Fibroblast of lung (primary cell): ENCODE results near the gene TNNT3. TPM values are rescaled to one million over a fixed set of nuclear protein-coding genes. Genes with fewer than 3 reads are reported as not detected.

Experiments
- DNase-seq, 2 donors: peaks; one replicate each; pipeline versions ENCODE4 v3.0.0 to v3.0.0-alpha.2; 2010; ENCODE audit warnings: low read depth in 2 of 2
- H2AFZ ChIP-seq: 2 replicates; pipeline ENCODE4 v1.5.1; 2012; ENCODE audit warnings: low read length, control low read depth, inconsistent platforms
- H3K27ac ChIP-seq: 2 replicates; pipeline ENCODE4 v1.5.1; 2011; ENCODE audit warnings: low read length, control low read depth; ENCODE audit not compliant: insufficient read depth
- H3K27me3 ChIP-seq: 2 replicates; pipeline ENCODE4 v1.5.1; 2011; ENCODE audit warnings: mild to moderate bottlenecking, low read length; ENCODE audit not compliant: control insufficient read depth, insufficient read depth
- H3K36me3 ChIP-seq: 2 replicates; pipeline ENCODE4 v1.5.1; 2011; ENCODE audit warnings: low read length; ENCODE audit not compliant: control insufficient read depth, insufficient read depth
- H3K4me1 ChIP-seq: 2 replicates; pipeline ENCODE4 v1.5.1; 2011; ENCODE audit warnings: low read length; ENCODE audit not compliant: control insufficient read depth, insufficient read depth; ENCODE audit errors: extremely low read depth
- H3K4me2 ChIP-seq: 2 replicates; pipeline ENCODE4 v1.5.1; 2011; ENCODE audit warnings: low read length, control low read depth; ENCODE audit not compliant: insufficient read depth; ENCODE audit errors: extremely low read depth
- H3K4me3 ChIP-seq, 4 experiments: fragments of 200-600 bp in 1 of 4; sonication (generic) in 1 of 4; replicated peaks in 1 of 4; 2 replicates each; pipeline ENCODE4 v1.5.1; 2011 to 2016; ENCODE audit warnings: low read length in 4 of 4, low read depth in 3 of 4, mild to moderate bottlenecking in 3 of 4, control low read depth in 2 of 4, inconsistent platforms in 1 of 4, mixed read lengths in 1 of 4; ENCODE audit not compliant: insufficient read depth in 1 of 4; ENCODE audit errors: control extremely low read depth in 1 of 4
- H3K79me2 ChIP-seq: 2 replicates; pipeline ENCODE4 v1.5.1; 2012; ENCODE audit warnings: mild to moderate bottlenecking, low read length, inconsistent platforms; ENCODE audit not compliant: control insufficient read depth, insufficient read depth
- H3K9ac ChIP-seq: 2 replicates; pipeline ENCODE4 v1.5.1; 2011; ENCODE audit warnings: mild to moderate bottlenecking, low read length, control low read depth; ENCODE audit not compliant: insufficient read depth
- H3K9me3 ChIP-seq: 2 replicates; pipeline ENCODE4 v1.5.1; 2012; ENCODE audit warnings: low read depth, low read length; ENCODE audit not compliant: control insufficient read depth, insufficient read depth
- H4K20me1 ChIP-seq: 2 replicates; pipeline ENCODE4 v1.5.1; 2011; ENCODE audit warnings: low read length; ENCODE audit not compliant: control insufficient read depth, insufficient read depth; ENCODE audit errors: extremely low read depth
- CTCF ChIP-seq, 2 donors: IDR thresholded peaks in 1 of 2; conservative IDR thresholded peaks in 1 of 2; 1 replicate in 1 of 2; 2 replicates in 1 of 2; pipeline ENCODE4 v1.5.1; 2011 to 2012; ENCODE audit warnings: low read length in 2 of 2, control low read depth in 1 of 2, inconsistent platforms in 1 of 2, low read depth in 1 of 2, mild to moderate bottlenecking in 1 of 2
- EZH2 ChIP-seq: IDR thresholded peaks from 2 replicates; pipeline ENCODE4 v1.5.1; 2012; ENCODE audit warnings: low read length, control low read depth, mild to moderate bottlenecking; ENCODE audit errors: missing control alignments
- polyA plus RNA-seq, 2 donors: library from polyadenylated mRNA; depleted of rRNA in 1 of 2; stranded (reverse) in 1 of 2; unstranded in 1 of 2; fragments of >200 nt; gene quantifications; 2 replicates each; pipeline ENCODE4 v1.2.1, GENCODE V29; 2011 to 2012; ENCODE audit warnings: missing spikeins in 1 of 2
- total RNA-seq: library from RNA; depleted of rRNA; stranded (reverse); fragments of >200 nt; gene quantifications from 2 replicates; pipeline ENCODE4 v1.2.1, GENCODE V29; 2014

The TNNT3 gene
- total and polyA plus RNA-seq, 2 donors (not counting 1 experiment from before 2014, with no cell fraction given), result not detected

- Histone ChIP-seq H4K20me1 (no peaks in the 10 kb centered on the region), H3K4me2 (peak overlapping the region; percentile 78), H3K4me3 (peak overlapping the region in 1 of 4 experiments; percentile 14), H3K4me1 (no peaks in the 10 kb centered on the region), H3K9ac (no peak overlapping the region), H3K27ac (no peak overlapping the region), H2AFZ (peak overlapping the region; percentile 78), H3K9me3 (no peaks in the 10 kb centered on the region), H3K27me3 (peaks cover 2% of the 10 kb centered on the region), H3K36me3 (no peaks in the 10 kb centered on the region), H3K79me2 (no peaks in the 10 kb centered on the region)
- peak in 1 of 2 donors; percentile 19 for DNase-seq
- TF ChIP-seq EZH2 (no peak), CTCF (conservative IDR thresholded peaks at IDR 0.05 in 1 of 2, IDR thresholded peaks at IDR 0.05 in 1 of 2; ENCODE audit: low read depth in 1 of 2, low read length in 2 of 2) (no peak)
Observed at GRCh38 chr11:1908618-1909017, 10.9 kb upstream of the TNNT3 start.

- no peak overlapping the region for H2AFZ ChIP-seq
Observed at GRCh38 chr11:1909524-1909923, 10.0 kb upstream of the TNNT3 start.

GRCh38 chr11:1912289-1912878 lies 7.1 kb upstream of the TNNT3 start:
- Histone ChIP-seq H3K27me3 (no peaks in the 10 kb centered on the region), H3K27ac (no peak overlapping the region), H3K4me1 (no peaks in the 10 kb centered on the region), H3K9ac (no peak overlapping the region), H2AFZ (no peak overlapping the region), H3K4me3 (no peak overlapping the region), H3K9me3 (no peaks in the 10 kb centered on the region), H3K4me2 (no peak overlapping the region), H4K20me1 (no peaks in the 10 kb centered on the region), H3K79me2 (no peaks in the 10 kb centered on the region), H3K36me3 (no peaks in the 10 kb centered on the region)
- TF ChIP-seq CTCF (conservative IDR thresholded peaks at IDR 0.05 in 1 of 2, IDR thresholded peaks at IDR 0.05 in 1 of 2; ENCODE audit: low read depth in 1 of 2, low read length in 2 of 2), result no peak
- TF ChIP-seq EZH2, result no peak
- no peak for DNase-seq

More at GRCh38 chr11:1909524-1909923, 10.0 kb upstream of the TNNT3 start:
- no peaks in the 10 kb centered on the region for H4K20me1 ChIP-seq
- peaks cover 2% of the 10 kb centered on the region for H3K27me3 ChIP-seq
- H3K4me2 ChIP-seq, result no peak overlapping the region
- H3K9ac ChIP-seq, result no peak overlapping the region
- H3K79me2 ChIP-seq, result no peaks in the 10 kb centered on the region
- no peaks in the 10 kb centered on the region for H3K36me3 ChIP-seq
- no peaks in the 10 kb centered on the region for H3K9me3 ChIP-seq
- H3K27ac ChIP-seq, result no peak overlapping the region
- DNase-seq, result no peak
- TF ChIP-seq CTCF (conservative IDR thresholded peaks at IDR 0.05 in 1 of 2, IDR thresholded peaks at IDR 0.05 in 1 of 2; ENCODE audit: low read depth in 1 of 2, low read length in 2 of 2) (no peak), EZH2 (no peak)
- H3K4me1 ChIP-seq, result no peaks in the 10 kb centered on the region
- H3K4me3 ChIP-seq, result no peak overlapping the region
